GM19025 (cell line): ENCODE data around the gene TUBA1C.

ENCODE experiments used
- ATAC-seq: cut with Tn5 transposase; IDR thresholded peaks from one replicate; pipeline ENCODE4 v1.9.1; 2021; ENCODE audit warnings: mild to moderate bottlenecking, low read depth, moderate library complexity; ENCODE audit not compliant: unreplicated experiment

The TUBA1C gene

GRCh38 chr12:49264873-49265792 is at the start of gene TUBA1C:
Gene TUBA1C (plus strand): TSS chr12:49265082. CDS start chr12:49265182, 100 bp downstream.
- ATAC-seq = peak; percentile 69

- ATAC-seq = no peak
Measured at GRCh38 chr12:49219417-49220026, 45.4 kb upstream of the TUBA1C start.

GRCh38 chr12:49220972-49221371 is 43.9 kb upstream of the TUBA1C start:
- ATAC-seq = no peak

- no peak for ATAC-seq
Measured at GRCh38 chr12:49223122-49223521, 41.8 kb upstream of the TUBA1C start.

GRCh38 chr12:49223590-49224369 is 41.1 kb upstream of the TUBA1C start:
- ATAC-seq = no peak

- no peak for ATAC-seq
Measured at GRCh38 chr12:49225576-49226166, 39.2 kb upstream of the TUBA1C start.

GRCh38 chr12:49227713-49228112 is 37.2 kb upstream of the TUBA1C start:
- no peak for ATAC-seq

GRCh38 chr12:49228653-49229052 is 36.2 kb upstream of the TUBA1C start:
- ATAC-seq = no peak

GRCh38 chr12:49230176-49230804 is 34.6 kb upstream of the TUBA1C start:
- no peak for ATAC-seq

GRCh38 chr12:49230805-49231194 is 34.1 kb upstream of the TUBA1C start:
- no peak for ATAC-seq

GRCh38 chr12:49231878-49232655 is 32.8 kb upstream of the TUBA1C start:
- no peak for ATAC-seq

GRCh38 chr12:49232940-49233841 is 31.7 kb upstream of the TUBA1C start:
- ATAC-seq = no peak

- ATAC-seq = no peak
Measured at GRCh38 chr12:49233842-49234526, 30.9 kb upstream of the TUBA1C start.

GRCh38 chr12:49236423-49236822 is 28.5 kb upstream of the TUBA1C start:
- no peak for ATAC-seq

- ATAC-seq = no peak
Measured at GRCh38 chr12:49243631-49244030, 21.3 kb upstream of the TUBA1C start.

GRCh38 chr12:49244176-49244575 is 20.7 kb upstream of the TUBA1C start:
- no peak for ATAC-seq

GRCh38 chr12:49251357-49251756 is 13.5 kb upstream of the TUBA1C start:
- ATAC-seq = no peak
